ENCODE data around the gene SH3GL1. TPM values are rescaled to one million over a fixed set of nuclear protein-coding genes. Genes with fewer than 3 reads are reported as not detected.

Gene SH3GL1
- total and polyA plus RNA-seq, 9 of the 15 experiments (the other 6 are each of a cell fraction or from before 2014, with no cell fraction given) = 1.7 to 75.3 (median 25.7) TPM

DNA sequence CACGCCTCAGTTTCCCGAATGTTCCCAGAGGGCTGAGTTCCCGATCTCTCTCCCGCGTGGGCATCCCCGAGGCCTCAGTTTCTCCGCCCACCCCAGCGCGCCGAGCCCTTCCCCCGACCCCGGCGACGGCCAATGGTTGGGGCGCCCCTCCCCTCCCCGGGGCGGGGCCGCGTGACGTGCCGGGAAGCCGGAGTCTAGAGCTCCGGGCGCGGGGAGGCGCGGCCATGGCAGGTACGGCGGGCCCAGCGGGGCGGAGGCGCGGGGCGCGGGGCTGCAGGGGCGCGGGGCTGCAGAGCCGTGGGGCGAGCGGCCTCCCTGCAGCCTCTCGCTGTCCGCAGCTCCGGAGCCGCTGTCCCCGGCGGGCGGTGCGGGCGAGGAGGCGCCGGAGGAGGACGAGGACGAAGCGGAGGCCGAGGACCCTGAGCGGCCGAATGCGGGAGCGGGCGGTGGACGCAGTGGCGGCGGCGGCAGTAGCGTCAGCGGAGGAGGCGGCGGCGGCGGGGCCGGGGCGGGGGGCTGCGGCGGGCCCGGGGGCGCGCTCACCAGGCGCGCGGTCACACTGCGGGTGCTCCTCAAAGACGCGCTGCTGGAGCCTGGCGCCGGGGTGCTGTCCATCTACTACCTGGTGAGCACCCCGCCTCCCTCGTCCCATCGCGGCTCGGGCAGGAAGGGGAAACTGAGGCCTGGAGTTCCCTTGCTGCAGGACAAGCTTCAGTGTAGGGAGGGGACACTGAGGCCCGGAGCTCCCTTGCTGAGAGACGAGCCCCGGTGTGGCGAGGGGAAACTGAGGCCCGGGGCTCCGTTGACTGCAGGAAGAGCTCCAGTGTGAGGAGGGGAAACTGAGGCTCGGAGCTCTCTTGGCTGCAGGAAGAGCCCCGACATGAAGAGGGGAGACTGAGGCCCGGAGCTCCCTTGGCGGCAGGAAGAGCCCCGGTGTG lies 56.7 kb downstream of the SH3GL1 start, which contains the start of gene MPND (continued):
- TF ChIP-seq, protein P1, sequence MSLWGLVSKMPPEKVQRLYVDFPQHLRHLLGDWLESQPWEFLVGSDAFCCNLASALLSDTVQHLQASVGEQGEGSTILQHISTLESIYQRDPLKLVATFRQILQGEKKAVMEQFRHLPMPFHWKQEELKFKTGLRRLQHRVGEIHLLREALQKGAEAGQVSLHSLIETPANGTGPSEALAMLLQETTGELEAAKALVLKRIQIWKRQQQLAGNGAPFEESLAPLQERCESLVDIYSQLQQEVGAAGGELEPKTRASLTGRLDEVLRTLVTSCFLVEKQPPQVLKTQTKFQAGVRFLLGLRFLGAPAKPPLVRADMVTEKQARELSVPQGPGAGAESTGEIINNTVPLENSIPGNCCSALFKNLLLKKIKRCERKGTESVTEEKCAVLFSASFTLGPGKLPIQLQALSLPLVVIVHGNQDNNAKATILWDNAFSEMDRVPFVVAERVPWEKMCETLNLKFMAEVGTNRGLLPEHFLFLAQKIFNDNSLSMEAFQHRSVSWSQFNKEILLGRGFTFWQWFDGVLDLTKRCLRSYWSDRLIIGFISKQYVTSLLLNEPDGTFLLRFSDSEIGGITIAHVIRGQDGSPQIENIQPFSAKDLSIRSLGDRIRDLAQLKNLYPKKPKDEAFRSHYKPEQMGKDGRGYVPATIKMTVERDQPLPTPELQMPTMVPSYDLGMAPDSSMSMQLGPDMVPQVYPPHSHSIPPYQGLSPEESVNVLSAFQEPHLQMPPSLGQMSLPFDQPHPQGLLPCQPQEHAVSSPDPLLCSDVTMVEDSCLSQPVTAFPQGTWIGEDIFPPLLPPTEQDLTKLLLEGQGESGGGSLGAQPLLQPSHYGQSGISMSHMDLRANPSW (CRISPR knock-in tag; IDR thresholded peaks at IDR 0.05) = no peak
- TF ChIP-seq, protein P2, sequence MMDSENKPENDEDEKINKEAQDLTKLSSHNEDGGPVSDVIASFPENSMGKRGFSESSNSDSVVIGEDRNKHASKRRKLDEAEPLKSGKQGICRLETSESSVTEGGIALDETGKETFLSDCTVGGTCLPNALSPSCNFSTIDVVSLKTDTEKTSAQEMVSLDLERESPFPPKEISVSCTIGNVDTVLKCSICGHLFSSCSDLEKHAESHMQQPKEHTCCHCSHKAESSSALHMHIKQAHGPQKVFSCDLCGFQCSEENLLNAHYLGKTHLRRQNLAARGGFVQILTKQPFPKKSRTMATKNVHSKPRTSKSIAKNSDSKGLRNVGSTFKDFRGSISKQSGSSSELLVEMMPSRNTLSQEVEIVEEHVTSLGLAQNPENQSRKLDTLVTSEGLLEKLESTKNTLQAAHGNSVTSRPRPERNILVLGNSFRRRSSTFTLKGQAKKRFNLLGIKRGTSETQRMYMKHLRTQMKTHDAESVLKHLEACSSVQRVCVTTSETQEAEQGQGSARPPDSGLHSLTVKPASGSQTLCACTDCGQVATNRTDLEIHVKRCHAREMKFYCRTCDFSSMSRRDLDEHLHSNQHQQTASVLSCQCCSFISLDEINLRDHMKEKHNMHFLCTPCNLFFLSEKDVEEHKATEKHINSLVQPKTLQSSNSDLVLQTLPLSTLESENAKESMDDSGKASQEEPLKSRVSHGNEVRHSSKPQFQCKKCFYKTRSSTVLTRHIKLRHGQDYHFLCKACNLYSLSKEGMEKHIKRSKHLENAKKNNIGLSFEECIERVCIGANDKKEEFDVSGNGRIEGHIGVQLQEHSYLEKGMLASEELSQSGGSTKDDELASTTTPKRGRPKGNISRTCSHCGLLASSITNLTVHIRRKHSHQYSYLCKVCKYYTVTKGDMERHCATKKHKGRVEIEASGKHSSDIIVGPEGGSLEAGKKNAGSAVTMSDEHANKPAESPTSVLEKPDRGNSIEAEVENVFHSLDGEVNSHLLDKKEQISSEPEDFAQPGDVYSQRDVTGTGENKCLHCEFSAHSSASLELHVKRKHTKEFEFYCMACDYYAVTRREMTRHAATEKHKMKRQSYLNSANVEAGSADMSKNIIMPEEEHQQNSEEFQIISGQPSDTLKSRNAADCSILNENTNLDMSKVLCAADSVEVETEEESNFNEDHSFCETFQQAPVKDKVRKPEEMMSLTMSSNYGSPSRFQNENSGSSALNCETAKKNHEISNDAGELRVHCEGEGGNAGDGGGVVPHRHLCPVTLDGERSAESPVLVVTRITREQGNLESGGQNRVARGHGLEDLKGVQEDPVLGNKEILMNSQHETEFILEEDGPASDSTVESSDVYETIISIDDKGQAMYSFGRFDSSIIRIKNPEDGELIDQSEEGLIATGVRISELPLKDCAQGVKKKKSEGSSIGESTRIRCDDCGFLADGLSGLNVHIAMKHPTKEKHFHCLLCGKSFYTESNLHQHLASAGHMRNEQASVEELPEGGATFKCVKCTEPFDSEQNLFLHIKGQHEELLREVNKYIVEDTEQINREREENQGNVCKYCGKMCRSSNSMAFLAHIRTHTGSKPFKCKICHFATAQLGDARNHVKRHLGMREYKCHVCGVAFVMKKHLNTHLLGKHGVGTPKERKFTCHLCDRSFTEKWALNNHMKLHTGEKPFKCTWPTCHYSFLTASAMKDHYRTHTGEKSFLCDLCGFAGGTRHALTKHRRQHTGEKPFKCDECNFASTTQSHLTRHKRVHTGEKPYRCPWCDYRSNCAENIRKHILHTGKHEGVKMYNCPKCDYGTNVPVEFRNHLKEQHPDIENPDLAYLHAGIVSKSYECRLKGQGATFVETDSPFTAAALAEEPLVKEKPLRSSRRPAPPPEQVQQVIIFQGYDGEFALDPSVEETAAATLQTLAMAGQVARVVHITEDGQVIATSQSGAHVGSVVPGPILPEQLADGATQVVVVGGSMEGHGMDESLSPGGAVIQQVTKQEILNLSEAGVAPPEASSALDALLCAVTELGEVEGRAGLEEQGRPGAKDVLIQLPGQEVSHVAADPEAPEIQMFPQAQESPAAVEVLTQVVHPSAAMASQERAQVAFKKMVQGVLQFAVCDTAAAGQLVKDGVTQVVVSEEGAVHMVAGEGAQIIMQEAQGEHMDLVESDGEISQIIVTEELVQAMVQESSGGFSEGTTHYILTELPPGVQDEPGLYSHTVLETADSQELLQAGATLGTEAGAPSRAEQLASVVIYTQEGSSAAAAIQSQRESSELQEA (IDR thresholded peaks at IDR 0.05; ENCODE audit: low read depth) = no peak
- TF ChIP-seq MCM2 (IDR thresholded peaks at IDR 0.05; ENCODE audit: low read depth) = no peak
- no peak for TF ChIP-seq MYBL2 (IDR thresholded peaks at IDR 0.05; ENCODE audit: low read depth)
- TF ChIP-seq MYBL2 (CRISPR knock-in tag; IDR thresholded peaks at IDR 0.05; ENCODE audit: borderline replicate concordance) = no peak
- TF ChIP-seq SRSF3 (IDR thresholded peaks at IDR 0.05; ENCODE audit: insufficient read depth, low read length) = no peak
- no peak for TF ChIP-seq SMARCB1 (IDR thresholded peaks at IDR 0.05; ENCODE audit: insufficient read length, low read depth)
- TF ChIP-seq ZNF239 (CRISPR knock-in tag; IDR thresholded peaks at IDR 0.05) = no peak
- no peak for TF ChIP-seq ZNF134 (CRISPR knock-in tag; conservative IDR thresholded peaks at IDR 0.05)
- no peak for TF ChIP-seq TCF3 (CRISPR knock-in tag; IDR thresholded peaks at IDR 0.05)
- TF ChIP-seq PHF8 (IDR thresholded peaks at IDR 0.05; ENCODE audit: borderline replicate concordance, low read length) = peak; percentile 68; the same call in 1 of the 2 replicates
- TF ChIP-seq DPF2 (IDR thresholded peaks at IDR 0.05) = no peak
- TF ChIP-seq XRCC5 (IDR thresholded peaks at IDR 0.05; ENCODE audit: low read depth, low read length) = no peak
- no peak for TF ChIP-seq ZNF644 (tag; IDR thresholded peaks at IDR 0.05; ENCODE audit: low read depth)
- 0 out of 4 replicates have a peak, but pooled peaks have one; percentile 12 to 33 for TF ChIP-seq NONO (IDR thresholded peaks at IDR 0.05; ENCODE audit: low read depth in 2 of 2, low read length in 1 of 2)
- TF ChIP-seq KLF1 (tag; IDR thresholded peaks at IDR 0.05) = no peak

Measured in K562 (cell line).